ENCODE data around the gene VAMP4.

Gene VAMP4

DNA sequence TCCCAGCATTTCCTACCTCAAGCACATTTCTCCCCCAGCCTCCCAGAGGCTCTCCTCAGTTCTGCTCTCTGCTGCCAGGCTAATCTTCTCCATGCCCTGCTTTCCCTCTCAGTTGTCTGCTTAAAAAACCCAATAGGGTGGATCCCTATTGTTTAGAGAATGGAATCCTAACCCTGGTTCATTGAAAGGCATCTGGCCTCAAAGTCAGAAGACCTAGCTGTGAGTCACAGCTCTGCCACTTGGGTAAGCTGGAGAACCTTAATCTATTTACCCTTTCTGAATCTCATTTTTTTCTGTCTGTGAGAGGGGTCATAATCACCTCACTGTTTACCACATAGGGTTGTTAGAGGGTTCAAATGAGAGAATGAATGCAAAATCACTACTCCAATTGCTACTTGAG is 76.9 kb downstream of the VAMP4 start:
- ATAC-seq, result no peak
- TF ChIP-seq ZFP3 (CRISPR knock-in tag; IDR thresholded peaks at IDR 0.05), result no peak
- no peak for TF ChIP-seq TOX (CRISPR knock-in tag; IDR thresholded peaks at IDR 0.05; ENCODE audit: borderline replicate concordance)
- TF ChIP-seq, protein P1, sequence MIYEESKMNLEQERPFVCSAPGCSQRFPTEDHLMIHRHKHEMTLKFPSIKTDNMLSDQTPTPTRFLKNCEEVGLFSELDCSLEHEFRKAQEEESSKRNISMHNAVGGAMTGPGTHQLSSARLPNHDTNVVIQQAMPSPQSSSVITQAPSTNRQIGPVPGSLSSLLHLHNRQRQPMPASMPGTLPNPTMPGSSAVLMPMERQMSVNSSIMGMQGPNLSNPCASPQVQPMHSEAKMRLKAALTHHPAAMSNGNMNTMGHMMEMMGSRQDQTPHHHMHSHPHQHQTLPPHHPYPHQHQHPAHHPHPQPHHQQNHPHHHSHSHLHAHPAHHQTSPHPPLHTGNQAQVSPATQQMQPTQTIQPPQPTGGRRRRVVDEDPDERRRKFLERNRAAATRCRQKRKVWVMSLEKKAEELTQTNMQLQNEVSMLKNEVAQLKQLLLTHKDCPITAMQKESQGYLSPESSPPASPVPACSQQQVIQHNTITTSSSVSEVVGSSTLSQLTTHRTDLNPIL (CRISPR knock-in tag; IDR thresholded peaks at IDR 0.05; ENCODE audit: low read depth), result no peak
- no peak for TF ChIP-seq ZNF8 (CRISPR knock-in tag; IDR thresholded peaks at IDR 0.05)
- no peak for TF ChIP-seq PPARA (CRISPR knock-in tag; IDR thresholded peaks at IDR 0.05; ENCODE audit: borderline replicate concordance)
- no peak for TF ChIP-seq ZNF565 (CRISPR knock-in tag; conservative IDR thresholded peaks at IDR 0.05; ENCODE audit: low read depth)
- TF ChIP-seq SNAI2 (CRISPR knock-in tag; IDR thresholded peaks at IDR 0.05), result no peak

DNA sequence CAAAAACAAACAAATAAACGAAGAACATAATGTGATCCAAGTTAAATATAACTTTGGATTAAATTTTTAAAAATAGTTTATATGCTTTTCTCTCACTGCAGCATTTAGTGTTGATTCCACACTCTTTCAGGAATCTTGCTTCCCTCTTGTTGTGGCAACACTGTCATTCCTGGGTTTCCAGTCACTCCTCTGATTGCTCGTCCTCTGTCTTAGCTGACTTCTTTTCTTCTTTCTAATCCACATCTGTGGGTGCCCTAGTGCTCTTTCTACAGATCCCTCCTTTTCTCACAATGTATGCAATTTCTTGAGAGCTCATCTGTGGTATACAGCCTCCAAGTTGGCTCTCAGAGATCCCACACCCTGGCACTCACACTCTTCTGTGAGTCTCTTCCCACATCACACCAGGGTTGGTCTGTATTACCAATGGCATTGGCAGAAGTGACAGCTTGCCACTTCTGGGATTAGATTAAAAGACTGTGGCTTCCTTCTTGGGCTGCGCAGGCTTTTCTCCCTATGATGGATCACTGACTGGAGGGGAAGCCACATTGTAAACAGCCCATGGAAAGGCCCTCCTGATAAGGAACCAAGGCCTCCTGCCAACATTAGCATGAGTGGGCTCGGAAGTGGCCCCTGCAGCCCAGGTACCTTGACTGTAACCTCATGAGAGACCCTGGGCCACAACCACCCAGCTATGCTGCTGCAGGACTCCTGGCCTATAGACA is 77.8 kb downstream of the VAMP4 start:
- no peak for ATAC-seq
- TF ChIP-seq, protein P2, sequence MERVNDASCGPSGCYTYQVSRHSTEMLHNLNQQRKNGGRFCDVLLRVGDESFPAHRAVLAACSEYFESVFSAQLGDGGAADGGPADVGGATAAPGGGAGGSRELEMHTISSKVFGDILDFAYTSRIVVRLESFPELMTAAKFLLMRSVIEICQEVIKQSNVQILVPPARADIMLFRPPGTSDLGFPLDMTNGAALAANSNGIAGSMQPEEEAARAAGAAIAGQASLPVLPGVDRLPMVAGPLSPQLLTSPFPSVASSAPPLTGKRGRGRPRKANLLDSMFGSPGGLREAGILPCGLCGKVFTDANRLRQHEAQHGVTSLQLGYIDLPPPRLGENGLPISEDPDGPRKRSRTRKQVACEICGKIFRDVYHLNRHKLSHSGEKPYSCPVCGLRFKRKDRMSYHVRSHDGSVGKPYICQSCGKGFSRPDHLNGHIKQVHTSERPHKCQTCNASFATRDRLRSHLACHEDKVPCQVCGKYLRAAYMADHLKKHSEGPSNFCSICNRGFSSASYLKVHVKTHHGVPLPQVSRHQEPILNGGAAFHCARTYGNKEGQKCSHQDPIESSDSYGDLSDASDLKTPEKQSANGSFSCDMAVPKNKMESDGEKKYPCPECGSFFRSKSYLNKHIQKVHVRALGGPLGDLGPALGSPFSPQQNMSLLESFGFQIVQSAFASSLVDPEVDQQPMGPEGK (CRISPR knock-in tag; IDR thresholded peaks at IDR 0.05; ENCODE audit: borderline replicate concordance), result no peak
- no peak for TF ChIP-seq TOX (CRISPR knock-in tag; IDR thresholded peaks at IDR 0.05; ENCODE audit: borderline replicate concordance)
- TF ChIP-seq RARB (CRISPR knock-in tag; IDR thresholded peaks at IDR 0.05), result no peak
- TF ChIP-seq, protein P3, sequence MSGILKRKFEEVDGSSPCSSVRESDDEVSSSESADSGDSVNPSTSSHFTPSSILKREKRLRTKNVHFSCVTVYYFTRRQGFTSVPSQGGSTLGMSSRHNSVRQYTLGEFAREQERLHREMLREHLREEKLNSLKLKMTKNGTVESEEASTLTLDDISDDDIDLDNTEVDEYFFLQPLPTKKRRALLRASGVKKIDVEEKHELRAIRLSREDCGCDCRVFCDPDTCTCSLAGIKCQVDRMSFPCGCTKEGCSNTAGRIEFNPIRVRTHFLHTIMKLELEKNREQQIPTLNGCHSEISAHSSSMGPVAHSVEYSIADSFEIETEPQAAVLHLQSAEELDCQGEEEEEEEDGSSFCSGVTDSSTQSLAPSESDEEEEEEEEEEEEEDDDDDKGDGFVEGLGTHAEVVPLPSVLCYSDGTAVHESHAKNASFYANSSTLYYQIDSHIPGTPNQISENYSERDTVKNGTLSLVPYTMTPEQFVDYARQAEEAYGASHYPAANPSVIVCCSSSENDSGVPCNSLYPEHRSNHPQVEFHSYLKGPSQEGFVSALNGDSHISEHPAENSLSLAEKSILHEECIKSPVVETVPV (CRISPR knock-in tag; IDR thresholded peaks at IDR 0.05), result no peak
- TF ChIP-seq TCF4 (CRISPR knock-in tag; IDR thresholded peaks at IDR 0.05; ENCODE audit: borderline replicate concordance), result no peak
- TF ChIP-seq, protein P4, sequence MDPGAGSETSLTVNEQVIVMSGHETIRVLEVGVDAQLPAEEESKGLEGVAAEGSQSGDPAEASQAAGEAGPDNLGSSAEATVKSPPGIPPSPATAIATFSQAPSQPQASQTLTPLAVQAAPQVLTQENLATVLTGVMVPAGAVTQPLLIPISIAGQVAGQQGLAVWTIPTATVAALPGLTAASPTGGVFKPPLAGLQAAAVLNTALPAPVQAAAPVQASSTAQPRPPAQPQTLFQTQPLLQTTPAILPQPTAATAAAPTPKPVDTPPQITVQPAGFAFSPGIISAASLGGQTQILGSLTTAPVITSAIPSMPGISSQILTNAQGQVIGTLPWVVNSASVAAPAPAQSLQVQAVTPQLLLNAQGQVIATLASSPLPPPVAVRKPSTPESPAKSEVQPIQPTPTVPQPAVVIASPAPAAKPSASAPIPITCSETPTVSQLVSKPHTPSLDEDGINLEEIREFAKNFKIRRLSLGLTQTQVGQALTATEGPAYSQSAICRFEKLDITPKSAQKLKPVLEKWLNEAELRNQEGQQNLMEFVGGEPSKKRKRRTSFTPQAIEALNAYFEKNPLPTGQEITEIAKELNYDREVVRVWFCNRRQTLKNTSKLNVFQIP (CRISPR knock-in tag; IDR thresholded peaks at IDR 0.05; ENCODE audit: borderline replicate concordance, low read depth), result no peak
- no peak for TF ChIP-seq GLIS3 (CRISPR knock-in tag; IDR thresholded peaks at IDR 0.05)
- TF ChIP-seq, protein P1 (CRISPR knock-in tag; IDR thresholded peaks at IDR 0.05; ENCODE audit: low read depth), result no peak
- TF ChIP-seq ZNF565 (CRISPR knock-in tag; conservative IDR thresholded peaks at IDR 0.05; ENCODE audit: low read depth), result no peak
- no peak for TF ChIP-seq ZNF8 (CRISPR knock-in tag; IDR thresholded peaks at IDR 0.05)
- TF ChIP-seq ISL1 (CRISPR knock-in tag; IDR thresholded peaks at IDR 0.05), result no peak
- no peak for TF ChIP-seq CSDC2 (CRISPR knock-in tag; IDR thresholded peaks at IDR 0.05)
- no peak for TF ChIP-seq ZNF70 (CRISPR knock-in tag; IDR thresholded peaks at IDR 0.05)
- TF ChIP-seq PPARA (CRISPR knock-in tag; IDR thresholded peaks at IDR 0.05; ENCODE audit: borderline replicate concordance), result no peak
- no peak for TF ChIP-seq ESRRG (CRISPR knock-in tag; IDR thresholded peaks at IDR 0.05)
- no peak for TF ChIP-seq ZFP30 (CRISPR knock-in tag; IDR thresholded peaks at IDR 0.05)
- TF ChIP-seq ZFP3 (CRISPR knock-in tag; IDR thresholded peaks at IDR 0.05), result no peak

DNA sequence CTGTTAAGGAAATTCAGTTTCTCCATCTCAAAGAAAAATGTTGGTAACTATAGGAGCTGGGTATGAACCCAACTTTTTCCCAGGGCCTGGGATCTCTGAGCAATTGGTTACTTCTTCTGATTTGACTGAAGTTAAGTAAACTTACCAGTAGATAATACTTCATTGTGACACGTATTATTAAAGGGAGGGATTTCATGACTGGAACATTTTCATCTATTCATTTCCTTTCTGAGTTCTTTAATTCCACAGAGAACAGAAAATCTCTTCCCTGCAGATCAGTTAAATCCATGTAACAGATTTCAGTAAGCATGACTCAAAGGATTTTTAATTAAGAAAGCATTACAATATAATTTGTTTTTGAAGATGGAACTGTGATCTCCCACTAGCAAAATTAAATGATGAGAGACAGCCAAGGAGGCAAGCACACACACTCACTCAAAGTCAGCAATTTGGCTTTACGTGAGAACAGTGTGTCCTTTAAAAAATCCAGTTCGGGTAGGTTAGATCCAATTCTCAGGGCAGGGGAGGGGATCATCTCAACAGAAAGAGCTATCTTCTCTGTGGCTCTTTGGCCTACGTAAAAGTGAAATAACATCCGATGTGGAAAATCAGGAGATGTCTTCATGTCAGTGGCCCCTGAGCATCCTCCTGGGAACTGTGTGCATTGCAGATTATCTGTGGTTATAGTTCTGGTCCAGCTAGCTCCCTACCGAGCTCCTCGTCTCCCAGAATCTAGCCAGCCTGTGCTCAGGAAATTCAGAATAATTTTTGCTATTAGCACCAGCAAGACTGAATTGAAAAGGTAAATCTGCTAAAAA is 78.6 kb downstream of the VAMP4 start:
- ATAC-seq, result no peak
- TF ChIP-seq TOX (CRISPR knock-in tag; IDR thresholded peaks at IDR 0.05; ENCODE audit: borderline replicate concordance) (no peak), ARNTL (CRISPR knock-in tag; IDR thresholded peaks at IDR 0.05; ENCODE audit: borderline replicate concordance, low read depth) (no peak), ZNF565 (CRISPR knock-in tag; conservative IDR thresholded peaks at IDR 0.05; ENCODE audit: low read depth) (no peak), CSDC2 (CRISPR knock-in tag; IDR thresholded peaks at IDR 0.05) (no peak), ZNF8 (CRISPR knock-in tag; IDR thresholded peaks at IDR 0.05) (no peak), ZFP3 (CRISPR knock-in tag; IDR thresholded peaks at IDR 0.05) (no peak), ZFP30 (CRISPR knock-in tag; IDR thresholded peaks at IDR 0.05) (no peak)
